ENCODE results near the gene THUMPD2. TPM values are rescaled to one million over a fixed set of nuclear protein-coding genes. Genes with fewer than 3 reads are reported as not detected.

The THUMPD2 gene
- total RNA-seq, 1 experiment from 2014 or later, result 11.3 TPM

- no peak for DNase-seq
- no TSS peak for BruUV-seq (replicated peaks)
- no peak for TF ChIP-seq CTCF (conservative IDR thresholded peaks at IDR 0.05)
- no peak for TF ChIP-seq EZH2 (IDR thresholded peaks at IDR 0.05; ENCODE audit: low read depth)
- Histone ChIP-seq H3K27ac (no peak overlapping the region), H3K36me3 (ENCODE audit: low read depth) (no peaks in the 10 kb centered on the region), H3K79me2 (ENCODE audit: low read depth) (no peaks in the 10 kb centered on the region), H3K4me1 (replicated peaks; ENCODE audit: insufficient read depth) (no peaks in the 10 kb centered on the region), H3K9me2 (ENCODE audit: insufficient read depth) (no peaks in the 10 kb centered on the region), H3K9me3 (ENCODE audit: insufficient read depth, low read depth) (no peaks in the 10 kb centered on the region), H2AFZ (no peak overlapping the region; the same call in 1 of the 2 replicates), H3K4me2 (no peak overlapping the region), H3F3A (ENCODE audit: insufficient read depth, low read depth) (no peaks in the 10 kb centered on the region), H4K20me1 (ENCODE audit: insufficient read depth) (no peaks in the 10 kb centered on the region), H3K27me3 (ENCODE audit: insufficient read depth, low read depth) (no peaks in the 10 kb centered on the region), H3K4me3 (no peak overlapping the region)
- intact Hi-C loops (cut with micrococcal nuclease; ENCODE audit: unreplicated experiment), result no loop called here
- CTCF ChIA-PET, result no interaction called here
- POLR2A ChIA-PET (ENCODE audit: unreplicated experiment), result interaction anchor here (0.5 to 0.7 kb wide), 2 partner anchors 121 to 245 kb away, joined by 4 to 5 read pairs; no protein-coding TSS in a partner anchor
Measured at GRCh38 chr2:39689272-39689841, 89.7 kb downstream of the THUMPD2 start.

GRCh38 chr2:39688181-39688580 lies 90.9 kb downstream of the THUMPD2 start:
- intact Hi-C loops (cut with micrococcal nuclease; ENCODE audit: unreplicated experiment), result no loop called here
- Histone ChIP-seq H3F3A (ENCODE audit: insufficient read depth, low read depth) (no peaks in the 10 kb centered on the region), H3K4me3 (no peak overlapping the region), H4K20me1 (ENCODE audit: insufficient read depth) (no peaks in the 10 kb centered on the region), H3K27ac (no peak overlapping the region), H3K36me3 (ENCODE audit: low read depth) (no peaks in the 10 kb centered on the region), H3K79me2 (ENCODE audit: low read depth) (no peaks in the 10 kb centered on the region), H3K4me2 (no peak overlapping the region), H3K9me2 (ENCODE audit: insufficient read depth) (no peaks in the 10 kb centered on the region), H3K4me1 (replicated peaks; ENCODE audit: insufficient read depth) (no peaks in the 10 kb centered on the region), H3K27me3 (ENCODE audit: insufficient read depth, low read depth) (no peaks in the 10 kb centered on the region), H2AFZ (no peak overlapping the region), H3K9me3 (ENCODE audit: insufficient read depth, low read depth) (no peaks in the 10 kb centered on the region)
- TF ChIP-seq EZH2 (IDR thresholded peaks at IDR 0.05; ENCODE audit: low read depth) (no peak), CTCF (conservative IDR thresholded peaks at IDR 0.05) (no peak)
- BruUV-seq (replicated peaks), result no TSS peak
- ChIA-PET CTCF (no interaction called here), POLR2A (ENCODE audit: unreplicated experiment) (no interaction called here)
- DNase-seq, result no peak

GRCh38 chr2:39686456-39686855 lies 92.6 kb downstream of the THUMPD2 start:
- no TSS peak for BruUV-seq (replicated peaks)
- intact Hi-C loops (cut with micrococcal nuclease; ENCODE audit: unreplicated experiment), result no loop called here
- POLR2A ChIA-PET (ENCODE audit: unreplicated experiment), result no interaction called here
- TF ChIP-seq CTCF (conservative IDR thresholded peaks at IDR 0.05) (no peak), EZH2 (IDR thresholded peaks at IDR 0.05; ENCODE audit: low read depth) (no peak)
- Histone ChIP-seq H3K4me3 (no peak overlapping the region), H3K9me3 (ENCODE audit: insufficient read depth, low read depth) (no peaks in the 10 kb centered on the region), H3K27ac (no peak overlapping the region), H3F3A (ENCODE audit: insufficient read depth, low read depth) (no peaks in the 10 kb centered on the region), H3K9me2 (ENCODE audit: insufficient read depth) (no peaks in the 10 kb centered on the region), H4K20me1 (ENCODE audit: insufficient read depth) (no peaks in the 10 kb centered on the region), H3K79me2 (ENCODE audit: low read depth) (no peaks in the 10 kb centered on the region), H3K4me2 (no peak overlapping the region), H3K27me3 (ENCODE audit: insufficient read depth, low read depth) (no peaks in the 10 kb centered on the region), H3K36me3 (ENCODE audit: low read depth) (no peaks in the 10 kb centered on the region), H3K4me1 (replicated peaks; ENCODE audit: insufficient read depth) (no peaks in the 10 kb centered on the region), H2AFZ (no peak overlapping the region)
- CTCF ChIA-PET, result interaction anchor here (0.6 kb wide), 2 partner anchors 18 to 99 kb away, joined by 3 read pairs; no protein-coding TSS in a partner anchor
- no peak for DNase-seq

Other genes starting within 250 kb of the THUMPD2 start
- 2.8 and 2.9 TPM in 2 replicates for gene TMEM178A, start 113.3 kb downstream of the THUMPD2 start, total RNA-seq (2021)